Mesenchymal stem cell (in vitro differentiated cells and primary cell): ENCODE measurements around the gene URAD.

ENCODE experiments used
- DNase-seq: peaks from one replicate; pipeline ENCODE4 v3.0.0-alpha.2; 2013
- H2AFZ ChIP-seq: one replicate; pipeline ENCODE4 v1.6.1; 2013; ENCODE audit warnings: low read depth, mild to moderate bottlenecking, control low read depth, inconsistent platforms, low read length, moderate library complexity
- H2AK5ac ChIP-seq: 2 replicates; pipeline ENCODE4 v1.6.1; 2013; ENCODE audit warnings: low read length, moderate library complexity, mild to moderate bottlenecking, inconsistent platforms; ENCODE audit not compliant: severe bottlenecking
- H2BK120ac ChIP-seq: one replicate; pipeline ENCODE4 v1.6.1; 2013; ENCODE audit warnings: low read depth, mild to moderate bottlenecking, inconsistent platforms, low read length, moderate library complexity
- H2BK12ac ChIP-seq, 2 experiments: one replicate each; pipeline ENCODE4 v1.6.1; 2013; ENCODE audit warnings: inconsistent platforms in 2 of 2, low read length in 2 of 2, mild to moderate bottlenecking in 2 of 2, moderate library complexity in 2 of 2, control low read depth in 1 of 2
- H2BK15ac ChIP-seq: one replicate; pipeline ENCODE4 v1.6.1; 2013; ENCODE audit warnings: mild to moderate bottlenecking, low read depth, inconsistent platforms; ENCODE audit not compliant: poor library complexity, severe bottlenecking
- H2BK5ac ChIP-seq: 2 replicates; pipeline ENCODE4 v1.6.1; 2013; ENCODE audit warnings: low read depth, mild to moderate bottlenecking, low read length, control low read depth, inconsistent platforms; ENCODE audit not compliant: poor library complexity, severe bottlenecking
- H3K14ac ChIP-seq, 2 experiments: one replicate each; pipeline ENCODE4 v1.6.1; 2013; ENCODE audit warnings: inconsistent platforms in 2 of 2, low read length in 2 of 2, control low read depth in 1 of 2, mild to moderate bottlenecking in 1 of 2, moderate library complexity in 1 of 2
- H3K18ac ChIP-seq, 2 experiments: one replicate each; pipeline ENCODE4 v1.6.1; 2013; ENCODE audit warnings: inconsistent platforms in 2 of 2, low read length in 2 of 2, control low read depth in 1 of 2, low read depth in 1 of 2, mild to moderate bottlenecking in 1 of 2
- H3K23ac ChIP-seq, 2 experiments: one replicate each; pipeline ENCODE4 v1.6.1; 2013; ENCODE audit warnings: inconsistent platforms in 2 of 2, low read length in 2 of 2, mild to moderate bottlenecking in 2 of 2, moderate library complexity in 2 of 2, control low read depth in 1 of 2
- H3K27ac ChIP-seq: 2 replicates; pipeline ENCODE4 v1.5.1; 2013; ENCODE audit warnings: mild to moderate bottlenecking, moderate library complexity, low read length, control low read depth, inconsistent platforms; ENCODE audit not compliant: poor library complexity, severe bottlenecking
- H3K27me3 ChIP-seq, 2 experiments: 2 replicates each; pipeline versions ENCODE4 v1.6.1 to v1.7.0; 2013; ENCODE audit warnings: low read length in 2 of 2, mild to moderate bottlenecking in 2 of 2, moderate library complexity in 2 of 2, control low read depth in 1 of 2, inconsistent platforms in 1 of 2; ENCODE audit not compliant: control insufficient read depth in 1 of 2, insufficient read depth in 1 of 2
- H3K36me3 ChIP-seq, 2 experiments: 2 replicates each; pipeline versions ENCODE4 v1.6.1 to v1.7.0; 2013; ENCODE audit warnings: low read length in 2 of 2, control low read depth in 1 of 2, inconsistent platforms in 1 of 2, low read depth in 1 of 2, mild to moderate bottlenecking in 1 of 2; ENCODE audit not compliant: insufficient read depth in 2 of 2, control insufficient read depth in 1 of 2
- H3K4ac ChIP-seq, 2 experiments: one replicate each; pipeline ENCODE4 v1.6.1; 2013; ENCODE audit warnings: inconsistent platforms in 2 of 2, low read length in 2 of 2, mild to moderate bottlenecking in 2 of 2, moderate library complexity in 2 of 2, control low read depth in 1 of 2, low read depth in 1 of 2
- H3K4me1 ChIP-seq: 2 replicates; pipeline ENCODE4 v1.6.1; 2013; ENCODE audit warnings: low read depth, low read length, control low read depth; ENCODE audit not compliant: control insufficient read depth, insufficient read depth
- H3K4me2 ChIP-seq: 2 replicates; pipeline ENCODE4 v1.6.1; 2013; ENCODE audit warnings: low read length, mild to moderate bottlenecking, inconsistent platforms; ENCODE audit not compliant: poor library complexity, severe bottlenecking
- H3K4me3 ChIP-seq, 2 experiments: 2 replicates each; pipeline versions ENCODE4 v1.5.1 to v1.7.0; 2013; ENCODE audit warnings: low read length in 2 of 2, mild to moderate bottlenecking in 2 of 2, control low read depth in 1 of 2, low read depth in 1 of 2; ENCODE audit not compliant: insufficient read depth in 1 of 2
- H3K79me1 ChIP-seq: replicated peaks from 2 replicates; pipeline ENCODE4 v1.6.1; 2013; ENCODE audit warnings: mild to moderate bottlenecking, control low read depth, low read length, inconsistent platforms; ENCODE audit not compliant: poor library complexity, severe bottlenecking
- H3K9ac ChIP-seq: 2 replicates; pipeline ENCODE4 v1.7.0; 2013; ENCODE audit warnings: mild to moderate bottlenecking, low read length, moderate library complexity
- H3K9me3 ChIP-seq: 2 replicates; pipeline ENCODE4 v1.7.0; 2013; ENCODE audit warnings: mild to moderate bottlenecking, low read length; ENCODE audit not compliant: control insufficient read depth
- H4K8ac ChIP-seq: one replicate; pipeline ENCODE4 v1.6.1; 2013; ENCODE audit warnings: inconsistent platforms, mild to moderate bottlenecking, low read length, moderate library complexity
- H4K91ac ChIP-seq: one replicate; pipeline ENCODE4 v1.6.1; 2013; ENCODE audit warnings: mild to moderate bottlenecking, low read length, inconsistent platforms
- WGBS: methylation state at CpG from one replicate; pipeline ENCODE4 v1.1.7; 2013; ENCODE audit warnings: mixed read lengths; 5-methylcytosine and 5-hydroxymethylcytosine counted together

The URAD gene

DNA sequence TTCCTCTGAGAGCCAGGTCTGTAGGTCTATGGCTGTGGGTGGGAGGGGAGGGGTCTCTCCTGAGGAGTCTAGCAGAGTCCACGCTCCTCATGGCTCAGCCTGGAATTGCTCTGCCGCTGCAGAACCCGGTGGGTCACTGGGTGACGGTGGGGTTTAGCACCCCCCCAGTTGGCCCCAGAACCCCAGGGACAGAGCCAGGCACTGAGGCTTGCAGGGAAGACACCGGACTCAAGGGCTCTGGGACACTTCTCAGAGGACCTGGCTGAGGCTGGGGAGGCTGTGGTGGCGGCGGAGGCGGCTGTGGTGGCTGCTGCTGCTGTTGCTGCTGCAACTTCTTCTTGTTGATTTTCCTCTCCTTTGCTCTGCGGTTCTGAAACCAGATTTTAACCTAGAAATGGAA lies 25.5 kb downstream of the URAD start:
- Histone ChIP-seq H2BK5ac (no peak overlapping the region), H3K27ac (no peak overlapping the region), H2BK12ac (no peak overlapping the region), H3K4me3 (no peak overlapping the region), H4K8ac (no peak overlapping the region), H3K4me2 (no peak overlapping the region), H3K36me3 (no peaks in the 10 kb centered on the region), H2BK120ac (no peak overlapping the region), H3K9me3 (no peaks in the 10 kb centered on the region), H3K9ac (no peak overlapping the region), H4K91ac (peak overlapping the region; percentile 27), H3K23ac (no peak overlapping the region), H3K14ac (no peak overlapping the region), H3K27me3 (peaks cover 90 to 99% of the 10 kb centered on the region in 2 experiments), H3K18ac (no peak overlapping the region), H3K4ac (no peak overlapping the region), H3K79me1 (no peaks in the 10 kb centered on the region), H2BK15ac (no peak overlapping the region), H3K4me1 (peaks cover 15% of the 10 kb centered on the region), H2AFZ (no peak overlapping the region), H2AK5ac (no peak overlapping the region)
- DNase-seq = no peak
- WGBS = 71% methylated on average over 8 of the region's 9 CpGs

DNA sequence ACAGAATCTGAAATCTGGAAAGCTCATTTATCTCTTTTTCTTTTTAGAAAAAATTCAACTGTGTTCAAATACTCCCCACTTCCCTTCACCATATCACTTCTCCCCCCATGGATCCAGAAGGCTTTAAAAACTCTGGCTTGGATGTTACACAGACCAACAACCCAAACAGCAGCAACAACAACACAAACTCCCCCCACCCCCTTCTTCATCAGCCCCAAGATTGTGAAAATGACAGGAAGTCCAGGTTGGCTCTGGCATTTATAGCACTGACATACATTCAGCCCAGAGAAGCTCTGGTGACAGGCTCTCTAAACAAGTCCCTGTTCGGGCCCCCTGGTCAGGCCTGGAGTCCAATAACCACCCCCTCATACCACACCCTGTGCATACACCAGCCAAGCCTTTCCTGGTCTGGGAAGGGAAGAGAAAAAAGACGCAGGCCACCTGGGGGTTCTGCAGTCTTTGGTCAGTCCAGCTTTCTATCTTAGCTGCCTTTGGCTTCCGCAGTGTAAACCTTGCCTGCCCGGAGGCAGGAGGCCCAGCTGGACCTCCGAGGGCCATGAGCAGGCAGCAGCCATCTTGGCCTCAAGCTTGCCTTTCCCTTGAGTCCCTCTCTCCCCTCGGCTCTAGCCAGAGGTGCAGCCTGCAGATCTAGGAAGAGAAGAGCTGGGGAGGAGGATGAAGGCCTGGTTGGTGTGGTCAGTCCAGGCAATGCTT lies 26.2 kb downstream of the URAD start:
- Histone ChIP-seq H4K8ac (peak overlapping the region; percentile 45), H2BK12ac (no peak overlapping the region), H3K36me3 (no peaks in the 10 kb centered on the region), H3K4me3 (no peak overlapping the region), H3K23ac (no peak overlapping the region), H2AK5ac (no peak overlapping the region), H2BK5ac (no peak overlapping the region), H2BK120ac (no peak overlapping the region), H3K27ac (no peak overlapping the region), H3K14ac (no peak overlapping the region), H2BK15ac (no peak overlapping the region), H3K4ac (no peak overlapping the region), H3K79me1 (no peaks in the 10 kb centered on the region), H3K4me1 (peaks cover 14% of the 10 kb centered on the region), H3K9ac (no peak overlapping the region), H3K9me3 (no peaks in the 10 kb centered on the region), H3K18ac (no peak overlapping the region), H3K27me3 (peaks cover 87 to 99% of the 10 kb centered on the region in 2 experiments), H3K4me2 (no peak overlapping the region), H2AFZ (no peak overlapping the region), H4K91ac (no peak overlapping the region)
- no peak for DNase-seq
- WGBS = 9% methylated on average over 6 of the region's 6 CpGs

DNA sequence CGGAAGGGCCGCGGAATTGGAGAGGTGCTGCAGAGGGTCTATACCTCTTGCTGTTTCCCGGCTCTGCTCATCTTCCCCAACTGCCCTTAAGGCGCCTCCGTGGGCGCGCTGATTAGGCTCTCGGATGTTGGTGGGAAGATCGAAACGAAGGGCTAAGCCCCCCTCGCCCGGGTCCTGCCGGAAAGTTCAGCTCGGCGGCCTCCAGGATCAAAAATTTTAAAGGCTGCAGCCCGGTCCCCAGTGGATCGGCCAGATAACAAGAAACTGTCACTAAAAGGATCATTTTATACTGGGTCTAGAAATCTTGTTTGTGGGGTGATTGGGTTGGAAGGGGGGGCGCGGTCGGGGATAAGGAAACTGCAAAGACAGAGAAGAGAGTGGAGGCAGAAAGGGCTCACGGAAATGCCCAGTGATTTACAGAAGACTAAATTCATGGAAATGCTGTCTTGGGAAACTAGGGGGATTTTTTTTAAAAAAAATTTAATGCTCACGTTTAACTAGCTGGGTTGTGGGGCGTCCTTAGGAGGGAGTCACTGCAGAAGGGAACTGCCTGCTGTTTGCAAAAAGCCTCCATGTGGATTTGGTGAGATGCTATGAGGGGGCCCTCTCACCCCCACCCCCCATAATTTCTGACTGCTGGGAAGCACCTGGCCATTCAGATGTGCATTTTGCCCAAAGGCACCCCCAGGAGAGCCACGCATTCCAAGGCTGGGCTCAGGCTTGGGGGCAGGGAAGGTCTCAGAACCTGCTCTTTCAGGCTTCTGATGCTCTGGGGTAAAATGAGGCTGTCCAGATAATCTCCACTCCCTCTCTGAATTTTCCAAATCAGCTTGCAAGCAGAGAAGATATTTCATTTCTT lies 27.0 kb downstream of the URAD start:
- H3K36me3 ChIP-seq = no peaks in the 10 kb centered on the region
- H3K14ac ChIP-seq = peak overlapping the region in 1 of 2 experiments; percentile 28
- no peak overlapping the region for H2AFZ ChIP-seq
- no peaks in the 10 kb centered on the region for H3K79me1 ChIP-seq
- no peak overlapping the region for H2BK120ac ChIP-seq
- H3K4ac ChIP-seq = no peak overlapping the region
- H3K23ac ChIP-seq = peak overlapping the region; percentile 24 to 53
- peaks cover 83 to 99% of the 10 kb centered on the region in 2 experiments for H3K27me3 ChIP-seq
- no peak overlapping the region for H3K9ac ChIP-seq
- H2BK15ac ChIP-seq = no peak overlapping the region
- H3K27ac ChIP-seq = no peak overlapping the region
- peaks cover 13% of the 10 kb centered on the region for H3K4me1 ChIP-seq
- no peak overlapping the region for H2BK12ac ChIP-seq
- WGBS = 18% methylated on average over 25 of the region's 25 CpGs
- no peak overlapping the region for H3K4me3 ChIP-seq
- peak overlapping the region in 1 of 2 experiments; percentile 34 for H3K18ac ChIP-seq
- no peak for DNase-seq
- no peak overlapping the region for H3K4me2 ChIP-seq
- no peak overlapping the region for H4K91ac ChIP-seq
- H2AK5ac ChIP-seq = no peak overlapping the region
- H2BK5ac ChIP-seq = no peak overlapping the region
- H3K9me3 ChIP-seq = no peaks in the 10 kb centered on the region
- no peak overlapping the region for H4K8ac ChIP-seq
